H9 (cell line): ENCODE measurements around the gene ZNF362. TPM values are rescaled to one million over a fixed set of nuclear protein-coding genes. Genes with fewer than 3 reads are reported as not detected.

Source experiments
- DNase-seq: peaks from one replicate; pipeline ENCODE4 v3.0.0-alpha.2; 2017
- H2AFZ ChIP-seq: one replicate; pipeline ENCODE4 v1.6.1; 2013; ENCODE audit warnings: mild to moderate bottlenecking, low read length, control low read depth, moderate library complexity
- H2AK5ac ChIP-seq: 2 replicates; pipeline ENCODE4 v1.6.1; 2013; ENCODE audit warnings: low read length, control low read depth, mixed read lengths; ENCODE audit not compliant: insufficient read length
- H2BK120ac ChIP-seq: one replicate; pipeline ENCODE4 v1.6.1; 2013; ENCODE audit warnings: low read depth, mild to moderate bottlenecking, low read length, control low read depth, inconsistent platforms; ENCODE audit not compliant: poor library complexity, severe bottlenecking
- H2BK12ac ChIP-seq: 2 replicates; pipeline ENCODE4 v1.6.1; 2013; ENCODE audit warnings: low read length, control low read depth, mixed read lengths, low read depth; ENCODE audit not compliant: insufficient read length
- H2BK15ac ChIP-seq: 2 replicates; pipeline ENCODE4 v1.6.1; 2013; ENCODE audit warnings: low read depth, low read length, control low read depth
- H2BK20ac ChIP-seq: one replicate; pipeline ENCODE4 v1.6.1; 2013; ENCODE audit warnings: low read depth, mild to moderate bottlenecking, low read length, control low read depth, inconsistent platforms; ENCODE audit not compliant: poor library complexity, severe bottlenecking
- H2BK5ac ChIP-seq: 2 replicates; pipeline ENCODE4 v1.6.1; 2013; ENCODE audit warnings: low read length, control low read depth, mixed read lengths; ENCODE audit not compliant: insufficient read length
- H3K14ac ChIP-seq: 2 replicates; pipeline ENCODE4 v1.6.1; 2013; ENCODE audit warnings: low read length, control low read depth; ENCODE audit not compliant: insufficient read depth
- H3K18ac ChIP-seq: 2 replicates; pipeline ENCODE4 v1.6.1; 2013; ENCODE audit warnings: low read depth, mild to moderate bottlenecking, mixed read lengths, low read length, control low read depth; ENCODE audit not compliant: insufficient read length
- H3K23ac ChIP-seq: 2 replicates; pipeline ENCODE4 v1.6.1; 2013; ENCODE audit warnings: low read length, control low read depth, mixed read lengths, low read depth; ENCODE audit not compliant: insufficient read length
- H3K23me2 ChIP-seq: 2 replicates; pipeline ENCODE4 v1.6.1; 2013; ENCODE audit warnings: low read depth, mild to moderate bottlenecking, mixed read lengths, low read length, control low read depth; ENCODE audit not compliant: insufficient read length, poor library complexity, severe bottlenecking
- H3K27ac ChIP-seq: 2 replicates; pipeline ENCODE4 v1.5.1; 2013; ENCODE audit warnings: low read length, control low read depth, mixed read lengths, low read depth; ENCODE audit not compliant: insufficient read length
- H3K27me3 ChIP-seq: 2 replicates; pipeline ENCODE4 v1.6.1; 2013; ENCODE audit warnings: low read length, control low read depth, inconsistent platforms; ENCODE audit not compliant: insufficient read depth
- H3K4ac ChIP-seq: 2 replicates; pipeline ENCODE4 v1.6.1; 2013; ENCODE audit warnings: low read depth, mild to moderate bottlenecking, control low read depth, inconsistent platforms, low read length, moderate library complexity
- H3K4me1 ChIP-seq: 2 replicates; pipeline ENCODE4 v1.6.1; 2013; ENCODE audit warnings: low read length, control low read depth, inconsistent platforms; ENCODE audit not compliant: insufficient read depth
- H3K4me2 ChIP-seq: 2 replicates; pipeline ENCODE4 v1.6.1; 2013; ENCODE audit warnings: low read length, control low read depth, mixed read lengths; ENCODE audit not compliant: insufficient read length, insufficient read depth
- H3K56ac ChIP-seq: 2 replicates; pipeline ENCODE4 v1.6.1; 2013; ENCODE audit warnings: low read depth, mild to moderate bottlenecking, mixed read lengths, low read length, control low read depth; ENCODE audit not compliant: insufficient read length
- H3K79me1 ChIP-seq: 2 replicates; pipeline ENCODE4 v1.6.1; 2013; ENCODE audit warnings: low read depth, mild to moderate bottlenecking, moderate library complexity, low read length, control low read depth, inconsistent platforms; ENCODE audit not compliant: insufficient read depth, poor library complexity, severe bottlenecking
- H3K79me2 ChIP-seq: 2 replicates; pipeline ENCODE4 v1.6.1; 2013; ENCODE audit warnings: low read length, control low read depth, inconsistent platforms; ENCODE audit not compliant: insufficient read depth
- H3K9ac ChIP-seq: 2 replicates; pipeline ENCODE4 v1.6.1; 2013; ENCODE audit warnings: low read length, control low read depth, mixed read lengths; ENCODE audit not compliant: insufficient read length; ENCODE audit errors: extremely low read depth
- H3K9me3 ChIP-seq: one replicate; pipeline ENCODE4 v1.6.1; 2013; ENCODE audit warnings: low read depth, low read length, inconsistent platforms; ENCODE audit not compliant: control insufficient read depth
- H3T11ph ChIP-seq: one replicate; pipeline ENCODE4 v1.6.1; 2013; ENCODE audit warnings: mild to moderate bottlenecking, low read length, control low read depth, inconsistent platforms
- H4K20me1 ChIP-seq: one replicate; pipeline ENCODE4 v1.6.1; 2013; ENCODE audit not compliant: control insufficient read depth, insufficient read length, insufficient read depth
- H4K5ac ChIP-seq: 2 replicates; pipeline ENCODE4 v1.6.1; 2013; ENCODE audit warnings: low read depth, mild to moderate bottlenecking, mixed read lengths, low read length, control low read depth; ENCODE audit not compliant: insufficient read length
- H4K8ac ChIP-seq: replicated peaks from 2 replicates; pipeline ENCODE4 v1.6.1; 2013; ENCODE audit warnings: low read length, control low read depth, mixed read lengths, low read depth; ENCODE audit not compliant: insufficient read length
- H4K91ac ChIP-seq: 2 replicates; pipeline ENCODE4 v1.6.1; 2013; ENCODE audit warnings: low read depth, mild to moderate bottlenecking, moderate library complexity, mixed read lengths, low read length, control low read depth; ENCODE audit not compliant: insufficient read length
- H3K27ac Mint-ChIP-seq, 3 experiments: 2 replicates in 2 of 3; 3 replicates in 1 of 3; pipeline ENCODE4 v1.8.0; 2020 to 2021; ENCODE audit warnings: mixed read lengths in 3 of 3, mild to moderate bottlenecking in 1 of 3, moderate library complexity in 1 of 3
- H3K27me3 Mint-ChIP-seq: 2 replicates; pipeline ENCODE4 v1.8.0; 2021; ENCODE audit warnings: low read depth, mild to moderate bottlenecking, moderate library complexity, mixed read lengths
- H3K36me3 Mint-ChIP-seq, 3 experiments: 2 replicates in 2 of 3; 3 replicates in 1 of 3; pipeline ENCODE4 v1.8.0; 2020 to 2021; ENCODE audit warnings: low read depth in 3 of 3, mixed read lengths in 3 of 3; ENCODE audit not compliant: insufficient read depth in 1 of 3
- H3K4me1 Mint-ChIP-seq, 2 experiments: 2 replicates each; pipeline ENCODE4 v1.8.0; 2020; ENCODE audit warnings: mixed read lengths in 2 of 2
- H3K4me3 Mint-ChIP-seq, 2 experiments: 2 replicates in 1 of 2; 3 replicates in 1 of 2; pipeline ENCODE4 v1.8.0; 2020 to 2021; ENCODE audit warnings: mild to moderate bottlenecking in 2 of 2, mixed read lengths in 2 of 2, moderate library complexity in 1 of 2
- H3K9me3 Mint-ChIP-seq, 2 experiments: 2 replicates in 1 of 2; 3 replicates in 1 of 2; pipeline ENCODE4 v1.8.0; 2020; ENCODE audit warnings: mild to moderate bottlenecking in 2 of 2, mixed read lengths in 2 of 2, moderate library complexity in 1 of 2
- WGBS: extraction: QIAGEN DNeasy Blood & Tissue Kit; methylation state at CpG from one replicate; pipeline ENCODE4 v1.1.7; 2013; ENCODE audit warnings: missing lambda C conversion rate, low lambda C conversion rate, mixed read lengths; ENCODE audit not compliant: insufficient read length; ENCODE audit errors: extremely low coverage; 5-methylcytosine and 5-hydroxymethylcytosine counted together
- total RNA-seq: library from RNA; stranded (reverse); gene quantifications from 2 replicates; pipeline ENCODE4 v1.2.1, GENCODE V29; 2021
- TF ChIP-seq, protein P1 (sequence below): fragments of 200-600 bp; sonication (generic); conservative IDR thresholded peaks from 3 replicates; pipeline ENCODE4 v1.8.0; 2021; ENCODE audit warnings: antibody characterized with exemption, mild to moderate bottlenecking

Gene ZNF362
- total RNA-seq, 1 experiment from 2014 or later: 18.7 TPM

DNA sequence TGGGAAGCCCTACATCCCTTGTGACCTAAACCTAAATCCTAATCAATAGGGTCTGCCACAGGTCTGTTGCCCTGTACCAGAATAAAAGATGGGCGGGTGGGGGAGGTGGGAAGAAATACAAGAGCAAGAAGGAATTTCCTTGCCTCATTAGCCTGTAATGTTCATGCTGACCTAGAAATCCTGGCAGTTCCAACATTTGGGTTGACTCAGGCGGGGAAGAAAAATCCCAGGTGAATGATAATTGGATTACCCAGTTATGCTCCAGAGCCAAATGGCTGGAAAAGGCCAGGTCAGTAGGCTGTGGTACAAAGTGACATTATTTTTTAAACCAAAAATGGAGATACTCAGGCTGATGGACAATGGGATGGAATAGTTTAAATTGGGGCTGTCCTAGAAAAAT, 91.9 kb downstream of the ZNF362 start:
- H2BK15ac ChIP-seq: no peak overlapping the region
- Mint-ChIP-seq H3K4me3 (peak overlapping the region; percentile 76 to 79), H3K36me3 (no peaks in the 10 kb centered on the region; a peak in 1 of 7 replicates), H3K9me3 (peaks cover 0 to 3% of the 10 kb centered on the region in 2 experiments; a peak in 2 of 5 replicates), H3K4me1 (peaks cover 41 to 55% of the 10 kb centered on the region in 2 experiments), H3K27ac (no peak overlapping the region), H3K27me3 (peaks cover 87% of the 10 kb centered on the region)
- no peaks in the 10 kb centered on the region; the same call in 1 of the 2 replicates for H3K4me1 ChIP-seq
- TF ChIP-seq, protein P1, sequence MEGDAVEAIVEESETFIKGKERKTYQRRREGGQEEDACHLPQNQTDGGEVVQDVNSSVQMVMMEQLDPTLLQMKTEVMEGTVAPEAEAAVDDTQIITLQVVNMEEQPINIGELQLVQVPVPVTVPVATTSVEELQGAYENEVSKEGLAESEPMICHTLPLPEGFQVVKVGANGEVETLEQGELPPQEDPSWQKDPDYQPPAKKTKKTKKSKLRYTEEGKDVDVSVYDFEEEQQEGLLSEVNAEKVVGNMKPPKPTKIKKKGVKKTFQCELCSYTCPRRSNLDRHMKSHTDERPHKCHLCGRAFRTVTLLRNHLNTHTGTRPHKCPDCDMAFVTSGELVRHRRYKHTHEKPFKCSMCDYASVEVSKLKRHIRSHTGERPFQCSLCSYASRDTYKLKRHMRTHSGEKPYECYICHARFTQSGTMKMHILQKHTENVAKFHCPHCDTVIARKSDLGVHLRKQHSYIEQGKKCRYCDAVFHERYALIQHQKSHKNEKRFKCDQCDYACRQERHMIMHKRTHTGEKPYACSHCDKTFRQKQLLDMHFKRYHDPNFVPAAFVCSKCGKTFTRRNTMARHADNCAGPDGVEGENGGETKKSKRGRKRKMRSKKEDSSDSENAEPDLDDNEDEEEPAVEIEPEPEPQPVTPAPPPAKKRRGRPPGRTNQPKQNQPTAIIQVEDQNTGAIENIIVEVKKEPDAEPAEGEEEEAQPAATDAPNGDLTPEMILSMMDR: no peak
- H4K91ac ChIP-seq: no peak overlapping the region
- no peak overlapping the region for H2BK5ac ChIP-seq
- no peak overlapping the region for H2BK12ac ChIP-seq
- H3K56ac ChIP-seq: no peak overlapping the region
- no peaks in the 10 kb centered on the region for H3K79me1 ChIP-seq
- no peaks in the 10 kb centered on the region for H3K79me2 ChIP-seq
- no peak overlapping the region for H3K23ac ChIP-seq
- no peak overlapping the region for H2BK20ac ChIP-seq
- H4K5ac ChIP-seq: no peak overlapping the region
- no peak overlapping the region for H3K27ac ChIP-seq
- H3T11ph ChIP-seq: no peak overlapping the region
- no peak overlapping the region for H3K14ac ChIP-seq
- no peak overlapping the region for H3K18ac ChIP-seq
- no peak overlapping the region for H4K8ac ChIP-seq
- peak overlapping the region; percentile 54 for H3K4me2 ChIP-seq
- H2AFZ ChIP-seq: no peak overlapping the region
- peaks cover 41% of the 10 kb centered on the region for H3K27me3 ChIP-seq
- no peak overlapping the region for H2AK5ac ChIP-seq
- no peaks in the 10 kb centered on the region for H3K9me3 ChIP-seq
- no peak for DNase-seq
- no peak overlapping the region for H2BK120ac ChIP-seq
- no peak overlapping the region for H3K4ac ChIP-seq
- no peaks in the 10 kb centered on the region for H4K20me1 ChIP-seq
- no peak overlapping the region for H3K9ac ChIP-seq
- H3K23me2 ChIP-seq: peaks cover 12% of the 10 kb centered on the region
- whole genome bisulfite sequencing: no CpG with 5 or more reads among the region's 2 CpGs
